Loucy (cell line): Measurements from ENCODE around the gene KLHL40.

ENCODE experiments used
- CTCF ChIP-seq: fragments of 200-600 bp; sonication (generic); conservative IDR thresholded peaks from 2 replicates; pipeline ENCODE4 v1.5.1; 2014; ENCODE audit warnings: mild to moderate bottlenecking, antibody characterized with exemption, low read length
- EZH2phosphoT487 ChIP-seq: fragments of 200-600 bp; IDR thresholded peaks from 2 replicates; pipeline ENCODE4 v1.6.1; 2018; ENCODE audit warnings: antibody characterized with exemption, mild to moderate bottlenecking, moderate library complexity, borderline replicate concordance

GRCh38 chr3:42658771-42659390 lies 26.5 kb upstream of the KLHL40 start:
- TF ChIP-seq CTCF (no peak), EZH2phosphoT487 (no peak)
